GM21367 (cell line): ENCODE measurements around the gene HES7.
"Not testable (repeated sequence)": the region's sequence is repeated elsewhere in the genome, so short reads cannot be mapped to it uniquely, and the experiment has no call there.

Experiments
- ATAC-seq: cut with Tn5 transposase; IDR thresholded peaks from one replicate; pipeline ENCODE4 v1.9.1; 2021; ENCODE audit not compliant: unreplicated experiment

HES7 gene

GRCh38 chr17:8122924-8123694 is 797 bp downstream of the HES7 start:
- no peak for ATAC-seq

- ATAC-seq: no peak
Measured at GRCh38 chr17:8122422-8122923, 1.4 kb downstream of the HES7 start.

- peak; percentile 25 for ATAC-seq
Measured at GRCh38 chr17:8121681-8122421, 2.1 kb downstream of the HES7 start.

- ATAC-seq: no peak
Measured at GRCh38 chr17:8121407-8121680, 2.6 kb downstream of the HES7 start.

GRCh38 chr17:8120520-8121406 is 3.1 kb downstream of the HES7 start:
- no peak for ATAC-seq

- ATAC-seq: no peak
Measured at GRCh38 chr17:8119581-8120519, 4.1 kb downstream of the HES7 start.

GRCh38 chr17:8118769-8119580 is 4.9 kb downstream of the HES7 start:
- ATAC-seq: no peak

GRCh38 chr17:8117980-8118768 is 5.7 kb downstream of the HES7 start, which contains the start of gene ALOXE3:
Gene ALOXE3 (minus strand): TSS chr17:8118514. CDS start chr17:8117990, 524 bp downstream.
- no peak for ATAC-seq

- no peak for ATAC-seq
Measured at GRCh38 chr17:8117367-8117979, 6.4 kb downstream of the HES7 start.

- no peak for ATAC-seq
Measured at GRCh38 chr17:8116776-8117175, 7.1 kb downstream of the HES7 start.

- ATAC-seq: no peak
Measured at GRCh38 chr17:8110907-8111306, 13.0 kb downstream of the HES7 start.

- no peak for ATAC-seq
Measured at GRCh38 chr17:8110456-8110804, 13.5 kb downstream of the HES7 start.

GRCh38 chr17:8109661-8110455 is 14.0 kb downstream of the HES7 start:
- ATAC-seq: no peak

- no peak for ATAC-seq
Measured at GRCh38 chr17:8108972-8109660, 14.8 kb downstream of the HES7 start.

GRCh38 chr17:8106980-8107379 is 16.9 kb downstream of the HES7 start:
- ATAC-seq: not testable (repeated sequence)

GRCh38 chr17:8105957-8106398 is 17.9 kb downstream of the HES7 start:
- no peak for ATAC-seq

- ATAC-seq: no peak
Measured at GRCh38 chr17:8104911-8105310, 19.0 kb downstream of the HES7 start.
